Inferior parietal cortex (tissue), 1 donor: ENCODE measurements around the gene MSANTD1.

Experiments used
- DNase-seq: peaks from one replicate; pipeline ENCODE4 v3.0.0-alpha.2; 2016; ENCODE audit errors: extremely low spot score

MSANTD1 gene

DNA sequence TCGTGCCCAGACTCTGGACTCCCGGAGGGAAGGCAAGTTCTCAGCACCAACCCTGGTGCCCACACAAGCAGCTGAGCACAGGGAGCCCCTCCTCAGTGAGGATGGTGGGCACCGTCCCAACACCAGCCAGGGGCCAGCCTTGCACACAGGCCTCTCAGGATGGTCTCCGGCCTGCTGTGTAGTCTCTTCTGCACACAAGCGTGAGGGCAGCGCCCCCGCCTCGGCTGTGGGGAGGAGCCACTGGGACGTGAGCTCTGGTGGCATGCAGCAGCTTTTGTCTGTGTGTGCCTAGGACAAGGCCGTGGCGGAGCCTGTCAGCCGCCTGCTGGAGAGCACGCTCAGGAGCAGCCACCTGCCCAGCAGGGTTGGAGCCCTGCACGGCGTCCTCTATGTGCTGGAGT is 16.1 kb upstream of the MSANTD1 start:
- DNase-seq, result no peak

DNA sequence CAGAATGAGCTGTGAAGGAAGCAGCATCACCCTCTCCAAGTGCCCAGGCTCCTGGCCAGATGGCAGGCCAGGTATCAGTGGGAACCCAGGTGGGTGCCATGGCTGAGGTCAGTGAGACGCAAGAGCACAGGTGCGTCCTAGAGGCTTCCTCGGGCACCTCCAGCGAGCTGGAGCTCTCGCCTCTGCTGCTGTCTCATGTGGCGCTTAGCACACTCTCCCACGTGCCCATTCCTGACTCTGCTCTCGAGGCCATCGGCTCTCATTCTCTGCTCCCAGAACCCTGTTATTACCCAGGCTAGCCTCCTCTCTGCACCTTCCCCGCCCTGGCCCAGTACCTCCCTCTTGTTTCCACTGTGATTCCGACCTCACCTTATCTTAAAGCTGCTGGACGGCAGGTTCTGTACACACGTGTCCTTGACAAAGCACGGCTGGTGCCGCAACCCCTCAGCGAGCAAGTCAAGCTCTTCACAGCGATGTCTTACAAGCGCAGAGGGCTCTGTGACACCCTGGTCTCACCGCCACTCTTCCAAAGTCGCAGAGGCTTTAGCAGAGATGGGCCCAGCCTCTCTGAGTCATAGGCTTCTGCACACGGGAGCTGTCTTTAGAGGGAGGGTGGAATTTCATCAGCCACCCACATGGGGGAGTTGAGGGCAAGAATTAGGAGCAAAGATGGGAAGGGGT is 15.4 kb upstream of the MSANTD1 start:
- DNase-seq, result no peak

DNA sequence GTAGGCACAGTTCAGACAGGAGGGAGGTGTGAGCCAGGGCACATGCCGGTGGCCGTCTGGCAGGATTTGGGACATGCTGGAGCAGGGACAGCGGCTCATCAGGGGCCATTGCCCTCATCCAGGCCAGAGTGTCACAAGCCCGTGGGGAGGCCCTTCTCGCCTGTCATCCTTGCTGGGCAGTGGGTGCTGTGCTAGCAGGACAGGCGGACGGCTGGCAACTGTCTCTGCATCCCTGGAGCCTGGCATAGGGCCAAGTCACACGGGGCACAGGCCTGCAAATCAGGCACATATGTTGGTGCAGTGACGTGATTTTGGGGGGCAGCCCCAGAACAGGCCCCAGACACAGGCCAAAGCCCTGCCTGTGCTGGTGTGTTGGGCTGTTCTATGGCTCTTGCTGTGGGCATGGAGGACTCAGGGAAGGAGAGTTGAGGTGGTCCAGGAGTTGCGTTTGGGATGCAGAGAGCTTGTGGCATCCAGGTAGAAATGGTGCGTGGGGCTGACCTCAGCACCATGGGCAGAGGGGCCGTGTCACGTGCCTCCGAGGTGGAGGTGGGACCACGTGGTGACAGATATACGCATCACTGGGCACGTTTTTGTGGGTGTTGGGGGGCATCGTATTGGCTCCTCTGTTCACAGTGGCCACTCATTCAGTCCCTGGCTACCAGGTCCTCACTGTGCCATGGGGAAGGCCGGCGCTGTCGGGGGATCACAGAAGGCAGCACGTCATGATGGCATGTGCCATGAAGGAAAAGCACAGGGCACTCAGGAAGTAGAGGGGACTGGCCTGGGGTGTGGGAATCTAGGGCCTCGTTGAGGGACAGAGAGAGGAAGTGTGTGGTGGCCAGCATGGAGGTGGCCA is 14.6 kb upstream of the MSANTD1 start:
- no peak for DNase-seq

DNA sequence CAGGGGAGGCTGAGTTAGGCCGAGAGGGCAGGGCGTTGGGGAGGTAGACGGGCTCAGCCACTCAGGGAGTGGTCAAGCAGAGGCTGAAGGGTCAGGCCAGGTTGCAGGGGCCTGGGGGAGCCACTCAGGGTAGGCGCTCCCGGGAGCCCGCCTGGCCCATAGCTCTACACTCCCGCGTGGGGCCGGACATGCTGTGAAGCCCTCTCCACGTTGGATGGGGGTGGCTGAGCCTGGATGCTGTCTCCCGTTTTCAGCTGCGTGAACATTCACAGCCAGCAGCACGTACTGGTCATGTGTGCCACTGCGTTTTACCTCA is 14.0 kb upstream of the MSANTD1 start:
- DNase-seq, result no peak

DNA sequence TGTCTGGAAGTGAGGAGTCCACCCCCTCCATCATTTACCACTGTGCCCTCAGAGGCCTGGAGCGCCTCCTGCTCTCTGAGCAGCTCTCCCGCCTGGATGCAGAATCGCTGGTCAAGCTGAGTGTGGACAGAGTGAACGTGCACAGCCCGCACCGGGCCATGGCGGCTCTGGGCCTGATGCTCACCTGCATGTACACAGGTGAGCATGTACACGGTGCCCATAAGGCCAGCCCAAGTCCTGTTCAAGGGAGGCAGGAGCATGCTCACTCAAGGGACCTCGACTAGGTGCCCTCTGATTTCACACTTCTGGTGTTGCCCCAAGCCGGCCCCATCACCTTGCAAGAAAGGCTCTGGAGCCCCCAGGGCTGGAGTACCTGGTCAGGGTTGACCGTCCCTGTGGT is 13.4 kb upstream of the MSANTD1 start:
- DNase-seq, result no peak

DNA sequence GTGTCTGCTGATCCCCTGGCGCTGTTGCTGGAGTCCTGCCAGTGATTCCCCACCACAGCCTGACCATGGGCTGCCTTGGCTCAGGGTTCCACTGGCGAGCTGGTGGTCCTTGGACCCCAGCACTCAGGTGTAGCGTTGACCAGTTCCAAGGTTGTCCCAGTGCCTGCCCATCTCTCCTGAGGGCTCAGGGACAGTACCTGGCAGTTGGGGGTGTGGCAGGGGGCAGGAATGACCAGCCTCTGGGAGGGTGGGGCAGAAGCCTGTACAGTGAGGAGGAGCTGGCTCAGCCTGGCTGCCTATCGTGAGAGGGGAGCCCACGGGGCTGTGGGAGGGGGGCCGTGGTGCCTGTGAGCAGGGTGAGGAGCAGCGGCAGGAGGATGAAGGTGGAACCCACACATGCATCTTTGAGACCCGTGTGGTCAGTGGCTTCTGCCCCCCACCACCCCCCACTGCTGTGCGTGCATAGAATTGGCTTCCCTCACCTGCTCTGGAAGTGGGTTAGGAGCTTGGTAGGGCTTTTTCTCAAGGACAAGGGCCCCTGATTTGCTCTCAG is 12.6 kb upstream of the MSANTD1 start:
- no peak for DNase-seq

DNA sequence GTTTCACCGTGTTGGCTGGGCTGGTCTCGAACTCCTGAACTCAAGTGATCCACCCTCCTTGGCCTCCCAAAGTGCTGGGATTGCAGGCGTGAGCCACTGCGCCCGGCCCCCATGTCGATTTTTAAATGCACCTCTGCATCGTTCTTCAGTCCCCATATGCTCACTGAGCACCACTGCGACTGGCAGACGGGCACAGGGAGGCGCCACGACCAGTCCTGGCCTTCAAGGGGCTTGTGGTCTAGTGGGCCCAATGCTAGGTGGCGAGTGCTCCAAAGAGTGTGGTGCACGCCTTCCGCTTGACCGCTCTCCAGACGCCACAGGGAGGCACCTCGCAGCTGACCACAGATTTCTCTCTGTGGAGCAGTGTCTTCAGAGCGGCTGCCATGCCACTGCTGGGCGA is 11.7 kb upstream of the MSANTD1 start:
- no peak for DNase-seq

DNA sequence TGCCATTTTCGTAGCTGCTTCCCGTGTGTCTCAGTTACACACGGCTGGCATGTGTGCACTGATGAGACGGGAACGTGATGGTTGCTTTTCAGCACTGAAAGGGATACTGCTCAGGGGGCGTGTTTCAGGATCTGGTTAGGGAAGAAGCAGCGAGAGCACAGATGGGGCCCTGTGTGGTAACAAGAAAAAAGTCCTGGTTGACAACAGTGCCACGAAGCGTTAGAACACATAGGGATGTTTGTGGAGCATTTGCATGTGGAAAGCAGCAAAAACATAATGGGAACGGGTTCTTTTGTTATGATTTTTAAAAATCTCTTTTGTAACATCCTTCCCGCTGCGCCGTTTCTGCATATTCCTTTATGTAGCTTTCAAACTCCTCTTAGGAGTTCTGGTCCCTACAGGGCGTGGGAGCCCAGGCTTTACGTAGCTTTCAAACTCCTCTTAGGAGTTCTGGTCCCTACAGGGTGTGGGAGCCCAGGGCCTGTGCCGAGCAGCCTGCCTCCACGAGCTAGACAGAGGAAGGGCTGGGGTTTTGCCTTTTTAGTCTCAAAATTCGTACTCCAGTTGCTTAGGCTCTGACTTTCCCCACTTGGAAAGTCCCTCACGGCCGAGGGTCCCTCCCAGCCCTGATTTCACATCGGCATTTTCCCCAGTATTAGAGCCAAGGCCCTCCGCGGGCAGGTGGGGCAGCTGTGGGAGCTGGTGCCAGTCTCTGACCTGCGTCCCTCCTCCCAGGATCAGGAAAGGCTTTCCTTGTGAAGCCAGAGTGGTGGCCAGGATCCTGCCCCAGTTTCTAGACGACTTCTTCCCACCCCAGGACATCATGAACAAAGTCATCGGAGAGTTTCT is 11.0 kb upstream of the MSANTD1 start:
- DNase-seq, result peak; percentile 20

DNA sequence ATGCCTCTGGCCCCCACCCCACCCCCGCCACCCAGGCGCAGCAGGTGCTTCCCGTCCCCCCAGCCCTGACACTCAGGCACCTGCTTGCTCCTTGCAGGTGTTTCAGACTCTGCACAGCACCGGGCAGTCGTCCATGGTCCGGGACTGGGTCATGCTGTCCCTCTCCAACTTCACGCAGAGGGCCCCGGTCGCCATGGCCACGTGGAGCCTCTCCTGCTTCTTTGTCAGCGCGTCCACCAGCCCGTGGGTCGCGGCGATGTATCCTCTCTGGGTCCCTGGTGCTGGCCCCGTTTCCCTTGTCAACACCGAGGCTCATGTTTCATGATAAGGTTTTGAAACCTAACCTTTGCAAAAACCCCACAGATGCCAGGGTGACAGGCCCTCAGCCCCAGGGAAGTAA is 10.2 kb upstream of the MSANTD1 start:
- no peak for DNase-seq

DNA sequence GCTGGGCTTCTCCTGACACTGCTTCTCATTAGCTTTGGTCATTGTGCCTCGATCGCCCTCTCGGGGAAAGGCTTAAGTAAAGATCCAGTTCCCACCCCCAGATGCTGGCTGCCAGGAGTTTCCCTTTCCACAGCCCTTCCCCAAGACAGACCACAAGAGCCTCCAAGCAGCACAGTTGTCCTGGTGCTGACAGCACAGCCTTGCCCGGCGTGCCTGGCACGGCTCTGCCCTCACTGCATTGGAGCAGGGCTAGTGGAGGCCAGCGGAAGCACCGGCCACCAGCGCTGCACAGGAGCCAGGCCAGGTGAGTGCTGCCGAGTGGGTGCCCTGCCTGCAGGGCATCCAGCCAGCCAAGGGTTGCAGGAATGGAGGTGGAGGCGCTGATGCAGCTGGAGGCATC is 9.7 kb upstream of the MSANTD1 start:
- no peak for DNase-seq

DNA sequence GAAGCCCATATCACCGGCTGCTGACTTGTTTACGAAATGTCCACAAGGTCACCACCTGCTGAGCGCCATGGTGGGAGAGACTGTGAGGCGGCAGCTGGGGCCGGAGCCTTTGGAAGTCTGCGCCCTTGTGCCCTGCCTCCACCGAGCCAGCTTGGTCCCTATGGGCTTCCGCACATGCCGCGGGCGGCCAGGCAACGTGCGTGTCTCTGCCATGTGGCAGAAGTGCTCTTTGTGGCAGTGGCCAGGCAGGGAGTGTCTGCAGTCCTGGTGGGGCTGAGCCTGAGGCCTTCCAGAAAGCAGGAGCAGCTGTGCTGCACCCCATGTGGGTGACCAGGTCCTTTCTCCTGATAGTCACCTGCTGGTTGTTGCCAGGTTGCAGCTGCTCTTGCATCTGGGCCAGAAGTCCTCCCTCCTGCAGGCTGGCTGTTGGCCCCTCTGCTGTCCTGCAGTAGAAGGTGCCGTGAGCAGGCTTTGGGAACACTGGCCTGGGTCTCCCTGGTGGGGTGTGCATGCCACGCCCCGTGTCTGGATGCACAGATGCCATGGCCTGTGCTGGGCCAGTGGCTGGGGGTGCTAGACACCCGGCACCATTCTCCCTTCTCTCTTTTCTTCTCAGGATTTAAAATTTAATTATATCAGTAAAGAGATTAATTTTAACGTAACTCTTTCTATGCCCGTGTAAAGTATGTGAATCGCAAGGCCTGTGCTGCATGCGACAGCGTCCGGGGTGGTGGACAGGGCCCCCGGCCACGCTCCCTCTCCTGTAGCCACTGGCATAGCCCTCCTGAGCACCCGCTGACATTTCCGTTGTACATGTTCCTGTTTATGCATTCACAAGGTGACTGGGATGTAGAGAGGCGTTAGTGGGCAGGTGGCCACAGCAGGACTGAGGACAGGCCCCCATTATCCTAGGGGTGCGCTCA is 8.7 kb upstream of the MSANTD1 start:
- DNase-seq, result no peak

DNA sequence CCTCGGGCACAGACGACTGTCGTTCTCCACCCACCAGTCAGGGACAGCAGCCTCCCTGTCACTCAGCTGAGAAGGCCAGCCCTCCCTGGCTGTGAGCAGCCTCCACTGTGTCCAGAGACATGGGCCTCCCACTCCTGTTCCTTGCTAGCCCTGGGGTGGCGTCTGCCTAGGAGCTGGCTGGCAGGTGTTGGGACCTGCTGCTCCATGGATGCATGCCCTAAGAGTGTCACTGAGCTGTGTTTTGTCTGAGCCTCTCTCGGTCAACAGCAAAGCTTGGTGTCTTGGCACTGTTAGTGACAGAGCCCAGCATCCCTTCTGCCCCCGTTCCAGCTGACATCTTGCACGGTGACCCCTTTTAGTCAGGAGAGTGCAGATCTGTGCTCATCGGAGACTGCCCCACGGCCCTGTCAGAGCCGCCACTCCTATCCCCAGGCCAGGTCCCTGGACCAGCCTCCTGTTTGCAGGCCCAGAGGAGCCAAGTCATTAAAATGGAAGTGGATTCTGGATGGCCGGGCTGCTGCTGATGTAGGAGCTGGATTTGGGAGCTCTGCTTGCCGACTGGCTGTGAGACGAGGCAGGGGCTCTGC is 7.9 kb upstream of the MSANTD1 start:
- DNase-seq, result no peak

DNA sequence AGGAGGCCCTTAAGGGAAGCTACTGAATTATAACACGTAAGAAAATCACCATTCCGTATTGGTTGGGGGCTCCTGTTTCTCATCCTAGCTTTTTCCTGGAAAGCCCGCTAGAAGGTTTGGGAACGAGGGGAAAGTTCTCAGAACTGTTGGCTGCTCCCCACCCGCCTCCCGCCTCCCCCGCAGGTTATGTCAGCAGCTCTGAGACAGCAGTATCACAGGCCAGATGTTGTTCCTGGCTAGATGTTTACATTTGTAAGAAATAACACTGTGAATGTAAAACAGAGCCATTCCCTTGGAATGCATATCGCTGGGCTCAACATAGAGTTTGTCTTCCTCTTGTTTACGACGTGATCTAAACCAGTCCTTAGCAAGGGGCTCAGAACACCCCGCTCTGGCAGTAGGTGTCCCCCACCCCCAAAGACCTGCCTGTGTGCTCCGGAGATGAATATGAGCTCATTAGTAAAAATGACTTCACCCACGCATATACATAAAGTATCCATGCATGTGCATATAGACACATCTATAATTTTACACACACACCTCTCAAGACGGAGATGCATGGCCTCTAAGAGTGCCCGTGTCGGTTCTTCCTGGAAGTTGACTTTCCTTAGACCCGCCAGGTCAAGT is 6.9 kb upstream of the MSANTD1 start:
- DNase-seq, result no peak

DNA sequence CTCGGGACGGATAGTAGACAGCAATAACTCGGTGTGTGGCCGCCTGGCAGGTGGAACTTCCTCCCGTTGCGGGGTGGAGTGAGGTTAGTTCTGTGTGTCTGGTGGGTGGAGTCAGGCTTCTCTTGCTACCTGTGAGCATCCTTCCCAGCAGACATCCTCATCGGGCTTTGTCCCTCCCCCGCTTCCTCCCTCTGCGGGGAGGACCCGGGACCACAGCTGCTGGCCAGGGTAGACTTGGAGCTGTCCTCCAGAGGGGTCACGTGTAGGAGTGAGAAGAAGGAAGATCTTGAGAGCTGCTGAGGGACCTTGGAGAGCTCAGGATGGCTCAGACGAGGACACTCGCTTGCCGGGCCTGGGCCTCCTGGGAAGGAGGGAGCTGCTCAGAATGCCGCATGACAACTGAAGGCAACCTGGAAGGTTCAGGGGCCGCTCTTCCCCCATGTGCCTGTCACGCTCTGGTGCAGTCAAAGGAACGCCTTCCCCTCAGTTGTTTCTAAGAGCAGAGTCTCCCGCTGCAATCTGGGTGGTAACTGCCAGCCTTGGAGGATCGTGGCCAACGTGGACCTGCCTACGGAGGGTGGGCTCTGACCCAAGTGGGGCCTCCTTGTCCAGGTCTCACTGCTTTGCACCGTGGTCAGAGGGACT is 5.7 kb upstream of the MSANTD1 start:
- DNase-seq, result no peak

DNA sequence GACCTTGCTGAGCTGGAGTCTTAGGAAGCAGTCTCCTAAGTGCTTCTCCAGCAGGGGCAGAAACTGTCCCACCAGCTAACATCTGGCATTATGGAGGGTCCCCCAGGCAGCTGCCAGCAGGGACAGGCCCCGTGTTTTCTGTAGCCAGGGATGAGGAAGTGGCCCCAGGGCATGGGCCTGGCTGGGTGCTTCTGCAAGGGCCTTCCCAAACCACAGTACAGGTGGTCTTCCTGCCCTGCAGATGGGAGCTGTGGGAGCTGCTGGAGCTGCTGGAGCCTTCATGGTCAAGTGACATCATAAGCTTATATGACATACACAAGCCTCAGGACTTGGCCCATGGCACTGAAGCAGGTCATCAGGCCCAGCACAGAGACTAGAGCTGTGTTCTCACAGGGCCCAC is 5.0 kb upstream of the MSANTD1 start:
- no peak for DNase-seq

DNA sequence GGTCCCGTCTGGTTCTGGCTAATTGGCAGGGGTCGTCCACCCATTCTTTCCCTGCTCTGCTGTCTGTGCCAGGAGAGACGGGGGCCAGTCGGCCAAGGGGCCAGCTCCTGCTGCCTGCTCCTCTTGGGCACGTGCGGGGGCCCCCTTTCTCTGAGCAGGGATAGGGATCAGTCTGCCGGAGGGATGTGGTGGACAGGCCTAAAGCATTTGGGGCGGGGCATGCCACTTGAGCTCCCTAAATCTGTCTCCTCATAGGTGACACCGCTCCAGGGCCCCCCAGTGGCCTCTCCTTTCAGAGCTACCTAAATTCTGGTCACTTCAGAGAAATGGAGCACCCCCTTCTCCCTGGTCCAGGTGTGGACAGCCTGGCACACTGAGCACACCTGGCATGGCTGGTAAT is 4.2 kb upstream of the MSANTD1 start:
- no peak for DNase-seq

DNA sequence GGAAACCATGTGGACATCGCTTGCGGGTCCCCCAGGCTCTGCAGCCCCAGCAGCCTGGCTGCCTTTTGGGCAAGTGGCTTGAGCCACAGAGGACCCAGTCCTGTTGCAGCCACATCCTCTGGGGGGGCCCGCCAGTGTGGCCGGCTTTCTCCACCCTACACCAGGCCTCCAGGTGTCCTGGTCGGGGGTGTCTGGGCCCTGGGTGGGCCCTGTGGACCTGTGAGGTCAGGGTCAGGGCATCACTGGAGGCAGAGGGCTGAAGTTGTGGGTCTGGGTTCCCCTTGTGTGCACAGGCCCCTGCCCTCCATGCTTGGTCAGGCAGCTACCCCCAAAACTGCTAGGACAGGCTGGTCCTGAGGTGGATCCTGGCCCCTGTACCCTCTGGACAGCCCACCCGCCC is 3.3 kb upstream of the MSANTD1 start:
- DNase-seq, result no peak

DNA sequence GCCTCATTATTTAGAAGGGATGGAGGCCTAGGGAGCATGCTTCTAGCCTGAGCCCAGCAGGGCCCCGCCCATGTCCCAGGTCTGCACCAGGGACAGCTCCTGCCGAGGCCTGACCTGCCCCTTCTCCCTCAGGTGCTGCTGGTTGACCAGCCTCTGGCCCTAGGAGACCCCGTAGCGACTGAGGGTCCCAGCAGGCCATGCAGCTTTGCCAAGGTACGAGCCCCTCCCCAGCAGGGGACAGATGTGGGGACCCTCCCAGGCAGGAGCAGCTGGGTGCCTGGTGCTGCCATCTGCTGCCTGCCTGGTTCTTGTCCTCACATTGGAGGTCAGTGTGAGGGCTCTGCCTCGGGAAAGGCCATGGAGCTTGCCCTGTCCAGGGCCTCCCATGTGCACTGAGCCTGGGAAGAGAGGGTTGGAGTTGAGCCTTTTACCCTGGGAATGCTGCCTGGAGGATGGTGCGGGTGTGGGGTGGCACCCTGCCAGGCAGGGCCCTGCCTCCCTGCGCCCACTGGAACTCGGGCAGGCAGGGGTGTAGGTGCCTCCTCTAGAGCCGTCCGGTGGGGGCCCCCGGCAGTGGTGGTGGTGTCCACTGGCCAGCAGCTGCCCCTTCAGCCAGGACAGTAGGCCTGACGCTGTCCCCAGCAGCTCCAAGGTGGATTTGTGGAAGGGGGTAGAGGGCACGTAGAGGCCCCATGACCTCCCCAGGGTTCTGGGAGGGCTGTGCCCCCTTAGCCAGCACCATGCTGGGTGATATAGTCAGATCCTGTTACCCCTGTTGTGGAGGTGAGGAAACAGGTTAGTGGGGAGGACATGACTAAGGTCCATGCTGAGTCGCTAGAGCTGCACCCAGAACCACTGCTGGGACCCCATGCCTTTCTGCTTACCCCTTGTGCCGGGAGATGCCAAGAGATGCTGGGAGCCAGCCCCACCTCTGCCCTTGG is 2.2 kb upstream of the MSANTD1 start:
- no peak for DNase-seq
